D721Med (cell line): ENCODE measurements around the gene RNF213.

Experiments
- DNase-seq: peaks from one replicate; pipeline ENCODE4 v3.0.0; 2011; ENCODE audit warnings: low spot score; ENCODE audit not compliant: insufficient read length
- FAIRE-seq: peaks from 2 replicates; lab custom pipeline; 2011; peaks lifted over from hg19 to GRCh38; lab: Jason Lieb, UNC
- TF ChIP-seq, protein P1 (sequence below): IDR thresholded peaks from 2 replicates; pipeline ENCODE4 v1.5.1; 2012; ENCODE audit warnings: mild to moderate bottlenecking, control low read depth; ENCODE audit not compliant: insufficient read depth; ENCODE audit errors: missing control alignments

RNF213 gene

DNA sequence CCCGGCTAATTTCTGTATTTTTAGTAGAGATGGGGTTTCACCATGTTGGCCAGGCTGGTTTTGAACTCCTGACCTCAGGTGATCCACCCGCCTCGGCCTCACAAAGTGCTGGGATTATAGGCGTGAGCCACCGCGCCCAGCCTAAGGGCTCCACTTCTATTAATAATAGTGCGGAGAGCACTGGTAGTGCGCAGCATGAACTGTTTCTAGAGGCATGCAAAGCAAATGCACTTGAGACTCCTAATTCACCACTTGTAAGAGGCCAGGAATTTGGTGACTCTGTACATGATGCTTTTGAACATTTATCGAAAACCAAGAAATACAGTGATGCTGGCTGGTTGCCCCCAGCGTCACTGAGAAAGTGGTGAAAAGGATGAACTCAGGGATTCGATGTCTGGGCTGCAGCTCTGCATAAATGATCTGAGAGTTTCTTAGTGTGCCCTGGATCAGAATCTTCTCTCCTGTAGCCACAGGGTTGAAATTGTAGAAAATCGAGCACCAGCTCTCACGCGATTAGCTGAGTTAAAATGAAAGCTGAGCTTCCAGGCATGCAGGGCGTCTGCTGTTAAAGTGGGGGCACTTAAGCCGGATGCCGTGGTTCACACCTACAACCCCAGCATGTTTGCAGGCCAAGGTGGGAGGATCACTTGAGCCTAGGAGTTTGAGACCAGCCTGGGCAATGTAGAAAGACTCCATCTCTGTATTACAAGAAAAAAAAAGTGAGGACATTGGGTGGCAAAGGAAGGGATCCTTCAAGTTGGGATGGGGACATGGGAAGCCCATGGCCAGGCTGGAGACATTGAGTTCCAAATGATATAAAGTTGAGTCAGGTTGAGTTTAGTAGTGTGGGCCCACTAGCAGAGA lies 4.8 kb downstream of the RNF213 start:
- no peak for DNase-seq
- TF ChIP-seq, protein P1, sequence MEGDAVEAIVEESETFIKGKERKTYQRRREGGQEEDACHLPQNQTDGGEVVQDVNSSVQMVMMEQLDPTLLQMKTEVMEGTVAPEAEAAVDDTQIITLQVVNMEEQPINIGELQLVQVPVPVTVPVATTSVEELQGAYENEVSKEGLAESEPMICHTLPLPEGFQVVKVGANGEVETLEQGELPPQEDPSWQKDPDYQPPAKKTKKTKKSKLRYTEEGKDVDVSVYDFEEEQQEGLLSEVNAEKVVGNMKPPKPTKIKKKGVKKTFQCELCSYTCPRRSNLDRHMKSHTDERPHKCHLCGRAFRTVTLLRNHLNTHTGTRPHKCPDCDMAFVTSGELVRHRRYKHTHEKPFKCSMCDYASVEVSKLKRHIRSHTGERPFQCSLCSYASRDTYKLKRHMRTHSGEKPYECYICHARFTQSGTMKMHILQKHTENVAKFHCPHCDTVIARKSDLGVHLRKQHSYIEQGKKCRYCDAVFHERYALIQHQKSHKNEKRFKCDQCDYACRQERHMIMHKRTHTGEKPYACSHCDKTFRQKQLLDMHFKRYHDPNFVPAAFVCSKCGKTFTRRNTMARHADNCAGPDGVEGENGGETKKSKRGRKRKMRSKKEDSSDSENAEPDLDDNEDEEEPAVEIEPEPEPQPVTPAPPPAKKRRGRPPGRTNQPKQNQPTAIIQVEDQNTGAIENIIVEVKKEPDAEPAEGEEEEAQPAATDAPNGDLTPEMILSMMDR = no peak
- no peak for FAIRE-seq

GRCh38 chr17:80267391-80267790 lies 6.7 kb downstream of the RNF213 start:
- FAIRE-seq (no peak), DNase-seq (no peak)
- TF ChIP-seq, protein P1 = no peak

GRCh38 chr17:80268427-80268826 lies 7.8 kb downstream of the RNF213 start:
- TF ChIP-seq, protein P1 = no peak
- FAIRE-seq = no peak
- no peak for DNase-seq

DNA sequence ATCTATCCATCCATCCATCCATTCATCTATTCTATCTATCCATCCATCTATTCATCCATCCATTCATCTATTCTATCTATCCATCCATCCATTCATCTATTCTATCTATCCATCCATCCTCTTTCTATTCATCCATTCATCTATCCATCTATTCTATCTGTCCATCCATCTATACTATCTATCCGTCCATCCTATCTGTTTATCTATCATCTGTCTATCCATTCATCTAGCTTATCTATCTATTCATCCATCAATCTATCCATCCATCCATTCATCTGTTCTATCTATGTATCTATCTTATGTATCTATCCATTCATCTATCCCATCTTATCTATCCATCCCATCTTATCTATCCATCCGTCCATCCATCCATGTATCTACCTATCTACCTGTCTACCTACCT lies 8.8 kb downstream of the RNF213 start:
- TF ChIP-seq, protein P1 = no peak

DNA sequence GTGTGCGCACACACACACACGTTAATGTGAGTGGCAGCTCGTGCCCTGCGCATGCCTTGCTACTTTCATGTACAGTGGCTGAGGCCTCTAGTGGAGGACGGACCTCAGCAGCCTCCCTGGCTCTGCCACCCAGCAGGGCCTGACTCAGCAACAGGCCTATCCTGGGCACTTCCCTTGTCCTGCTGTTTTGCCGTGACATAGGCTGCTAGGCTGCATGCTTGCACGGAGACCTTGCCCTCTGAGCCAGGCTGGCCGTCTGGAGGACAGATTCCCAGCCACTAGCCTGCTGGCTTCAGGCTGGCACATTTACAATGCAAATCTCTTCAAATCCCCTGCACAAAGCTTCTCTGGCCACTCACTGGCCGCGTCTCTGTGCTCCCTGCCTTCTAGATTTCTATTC lies 9.5 kb downstream of the RNF213 start:
- TF ChIP-seq, protein P1 = no peak
- FAIRE-seq (no peak), DNase-seq (no peak)

More for the DNA sequence above, 8.8 kb downstream of the RNF213 start:
- DNase-seq (no peak), FAIRE-seq (no peak)

GRCh38 chr17:80270836-80271235 lies 10.2 kb downstream of the RNF213 start:
- TF ChIP-seq, protein P1 = no peak
- FAIRE-seq (no peak), DNase-seq (no peak)

DNA sequence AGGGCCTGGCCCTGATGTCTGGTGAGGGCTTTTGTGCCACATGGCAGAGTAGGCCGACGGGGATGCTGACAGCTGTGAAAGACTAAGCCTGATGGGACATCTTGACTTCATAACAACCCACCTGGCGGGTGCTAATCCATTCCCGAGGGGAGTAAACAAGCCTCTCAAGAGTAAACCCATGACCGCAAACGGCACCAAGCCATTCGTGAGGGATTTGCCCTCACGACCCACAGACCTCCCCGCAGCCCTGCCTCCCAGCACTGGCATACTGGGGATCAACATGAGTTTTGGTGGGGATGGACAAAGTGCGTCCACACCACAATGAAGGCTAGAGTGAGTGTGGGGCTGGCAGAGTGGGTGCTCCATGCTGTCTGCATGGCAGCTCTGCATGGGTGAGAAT lies 11.7 kb downstream of the RNF213 start:
- TF ChIP-seq, protein P1 = no peak
- no peak for DNase-seq
- no peak for FAIRE-seq
